Measurements from ENCODE around the gene DTD1.

The DTD1 gene

GRCh38 chr20:18734525-18735189 lies 146.8 kb downstream of the DTD1 start:
- TF ChIP-seq CTCF (IDR thresholded peaks at IDR 0.05; ENCODE audit: low read depth, low read length, missing control alignments): no peak
- H3K4me3 ChIP-seq (ENCODE audit: low read depth, low read length): no peak overlapping the region
- in situ Hi-C loops (cut with HindIII; ENCODE audit: low pct_ligation_motif_present, low sequenced_read_pairs): no loop called here
- H3K36me3 ChIP-seq (replicated peaks): no peaks in the 10 kb centered on the region
- no peaks in the 10 kb centered on the region for H3K27me3 ChIP-seq (replicated peaks)
- no peak for DNase-seq
- H3K27ac ChIP-seq: no peak overlapping the region

GRCh38 chr20:18737140-18737539 lies 149.3 kb downstream of the DTD1 start:
- Histone ChIP-seq H3K27ac (no peak overlapping the region), H3K4me3 (ENCODE audit: low read depth, low read length) (no peak overlapping the region), H3K36me3 (replicated peaks) (no peaks in the 10 kb centered on the region), H3K27me3 (replicated peaks) (no peaks in the 10 kb centered on the region)
- in situ Hi-C loops (cut with HindIII; ENCODE audit: low pct_ligation_motif_present, low sequenced_read_pairs): no loop called here
- no peak for TF ChIP-seq CTCF (IDR thresholded peaks at IDR 0.05; ENCODE audit: low read depth, low read length, missing control alignments)
- DNase-seq: no peak

GRCh38 chr20:18738055-18738454 lies 150.2 kb downstream of the DTD1 start:
- H3K4me3 ChIP-seq (ENCODE audit: low read depth, low read length): no peak overlapping the region

GRCh38 chr20:18738888-18739287 lies 151.0 kb downstream of the DTD1 start:
- TF ChIP-seq CTCF (IDR thresholded peaks at IDR 0.05; ENCODE audit: low read depth, low read length, missing control alignments): no peak
- Histone ChIP-seq H3K27ac (no peak overlapping the region), H3K27me3 (replicated peaks) (no peaks in the 10 kb centered on the region), H3K36me3 (replicated peaks) (no peaks in the 10 kb centered on the region), H3K4me3 (ENCODE audit: low read depth, low read length) (no peak overlapping the region)
- DNase-seq: no peak
- in situ Hi-C loops (cut with HindIII; ENCODE audit: low pct_ligation_motif_present, low sequenced_read_pairs): no loop called here

More at GRCh38 chr20:18738055-18738454, 150.2 kb downstream of the DTD1 start:
- in situ Hi-C loops (cut with HindIII; ENCODE audit: low pct_ligation_motif_present, low sequenced_read_pairs): no loop called here
- TF ChIP-seq CTCF (IDR thresholded peaks at IDR 0.05; ENCODE audit: low read depth, low read length, missing control alignments): no peak
- Histone ChIP-seq H3K36me3 (replicated peaks) (no peaks in the 10 kb centered on the region), H3K27ac (no peak overlapping the region), H3K27me3 (replicated peaks) (no peaks in the 10 kb centered on the region)
- no peak for DNase-seq

GRCh38 chr20:18739751-18740166 lies 151.9 kb downstream of the DTD1 start:
- H3K4me3 ChIP-seq (ENCODE audit: low read depth, low read length): no peak overlapping the region
- no peak overlapping the region for H3K27ac ChIP-seq
- TF ChIP-seq CTCF (IDR thresholded peaks at IDR 0.05; ENCODE audit: low read depth, low read length, missing control alignments): no peak

GRCh38 chr20:18740726-18741125 lies 152.9 kb downstream of the DTD1 start:
- H3K36me3 ChIP-seq (replicated peaks): no peaks in the 10 kb centered on the region
- no peaks in the 10 kb centered on the region for H3K27me3 ChIP-seq (replicated peaks)
- no peak overlapping the region for H3K4me3 ChIP-seq (ENCODE audit: low read depth, low read length)
- DNase-seq: no peak
- H3K27ac ChIP-seq: no peak overlapping the region
- in situ Hi-C loops (cut with HindIII; ENCODE audit: low pct_ligation_motif_present, low sequenced_read_pairs): no loop called here
- no peak for TF ChIP-seq CTCF (IDR thresholded peaks at IDR 0.05; ENCODE audit: low read depth, low read length, missing control alignments)

More at GRCh38 chr20:18739751-18740166, 151.9 kb downstream of the DTD1 start:
- in situ Hi-C loops (cut with HindIII; ENCODE audit: low pct_ligation_motif_present, low sequenced_read_pairs): no loop called here
- DNase-seq: peak; percentile 85
- H3K27me3 ChIP-seq (replicated peaks): no peaks in the 10 kb centered on the region
- H3K36me3 ChIP-seq (replicated peaks): no peaks in the 10 kb centered on the region

Measured in brain microvascular endothelial cell (primary cell).